ENCODE data around the gene ALDH3A1.

Gene ALDH3A1

DNA sequence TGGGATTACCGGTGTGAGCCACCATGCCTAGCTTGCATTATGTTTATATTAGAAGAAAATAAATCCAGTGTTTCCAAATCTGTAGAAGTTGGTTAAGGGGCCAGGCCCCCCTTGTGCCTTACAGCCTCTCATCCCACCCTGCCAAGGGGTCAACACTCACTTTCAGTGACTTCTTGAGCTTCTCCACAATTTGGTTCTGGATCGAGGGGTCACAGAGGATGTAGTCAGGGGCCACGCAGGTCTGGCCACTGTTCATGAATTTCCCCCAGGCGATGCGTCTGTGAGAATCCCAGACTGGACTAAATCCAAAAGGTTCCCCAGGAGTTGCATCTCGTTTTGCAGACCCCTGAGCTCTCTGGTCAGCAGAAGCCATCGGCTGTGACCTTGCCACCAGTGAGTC is 7.2 kb downstream of the ALDH3A1 start:
- DNase-seq: no peak

- DNase-seq: no peak
These were observed 8.6 kb downstream of the ALDH3A1 start for GRCh38 chr17:19739241-19740201.

DNA sequence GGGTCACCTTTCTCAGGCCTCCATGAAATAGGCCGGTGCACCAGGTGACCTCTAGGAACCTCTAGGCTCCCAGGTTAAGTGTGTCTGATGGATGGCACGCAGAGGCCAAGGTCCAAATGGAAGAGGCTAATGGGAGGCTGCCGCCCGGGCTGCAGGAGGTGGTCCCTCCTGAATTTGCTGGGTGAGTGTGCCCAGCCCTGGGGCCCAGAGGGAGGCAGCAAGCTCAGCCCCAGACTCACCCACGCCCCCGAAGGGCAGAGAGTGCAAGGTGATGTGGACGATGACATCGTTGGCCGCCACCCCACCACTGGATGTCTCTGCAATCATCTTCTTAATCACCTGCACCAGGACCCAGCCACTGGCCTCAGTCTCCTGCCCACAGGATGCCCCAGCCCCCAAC is 9.3 kb downstream of the ALDH3A1 start:
- DNase-seq: no peak

GRCh38 chr17:19738073-19738449 is 10.0 kb downstream of the ALDH3A1 start:
- no peak for DNase-seq

DNA sequence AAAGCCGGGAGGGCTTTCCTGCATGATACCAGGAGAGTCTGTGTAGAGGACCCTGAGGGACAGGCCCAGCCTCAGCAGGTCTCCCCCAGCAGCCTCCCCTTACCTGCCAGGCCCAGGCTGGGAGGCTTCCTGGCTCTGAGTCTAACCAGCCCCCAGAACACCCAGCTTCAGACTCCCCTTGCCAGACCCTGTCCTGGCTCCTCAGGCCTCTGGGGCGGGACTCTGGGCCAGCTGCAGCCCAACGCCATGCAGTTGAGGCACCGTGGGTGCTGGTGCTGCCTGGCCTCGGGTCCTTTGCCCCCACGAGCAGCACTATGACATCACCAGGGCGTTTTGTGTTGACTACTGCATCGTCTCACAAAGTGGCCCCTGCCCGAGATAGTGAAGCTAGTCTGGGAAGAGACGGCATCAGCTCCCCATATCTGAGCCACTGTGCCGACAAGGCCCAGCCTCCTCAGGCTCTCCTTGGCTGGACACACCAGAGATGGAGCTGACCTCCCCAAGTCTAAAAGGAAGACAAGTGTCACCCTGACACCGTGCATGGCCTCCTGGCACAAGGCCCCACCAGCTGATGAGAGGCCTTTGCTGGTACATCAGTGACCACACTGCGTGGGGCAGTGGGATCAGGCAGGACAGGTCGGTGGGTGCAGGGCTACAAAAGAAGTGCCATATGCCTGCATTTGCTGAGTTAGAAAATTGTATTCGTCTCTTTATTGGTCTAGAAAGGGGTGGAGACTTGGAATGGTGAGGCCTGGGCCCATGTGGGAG is 10.6 kb downstream of the ALDH3A1 start:
- no peak for DNase-seq

DNA sequence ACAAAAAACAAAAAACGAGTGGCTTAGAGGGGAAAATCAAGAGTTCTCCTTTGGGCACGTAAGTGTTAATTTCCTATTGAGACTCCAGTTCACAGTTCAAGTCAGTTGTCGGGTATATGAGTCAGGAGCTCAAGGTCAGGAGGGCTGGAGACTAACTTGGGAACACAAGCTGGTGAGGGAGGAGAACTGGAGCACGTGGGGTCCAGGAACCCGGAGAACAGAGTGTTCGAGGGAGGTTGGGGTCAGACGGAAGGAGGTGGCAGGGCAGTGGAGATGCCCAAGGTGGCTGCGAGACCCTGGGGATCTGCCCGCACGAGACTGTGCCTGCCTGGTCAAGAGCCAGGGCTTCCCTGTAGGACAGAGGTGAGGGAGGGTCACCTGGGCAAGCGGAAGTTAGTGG is 12.0 kb downstream of the ALDH3A1 start:
- no peak for DNase-seq

GRCh38 chr17:19733953-19734526 is 14.1 kb downstream of the ALDH3A1 start:
- DNase-seq: no peak

DNA sequence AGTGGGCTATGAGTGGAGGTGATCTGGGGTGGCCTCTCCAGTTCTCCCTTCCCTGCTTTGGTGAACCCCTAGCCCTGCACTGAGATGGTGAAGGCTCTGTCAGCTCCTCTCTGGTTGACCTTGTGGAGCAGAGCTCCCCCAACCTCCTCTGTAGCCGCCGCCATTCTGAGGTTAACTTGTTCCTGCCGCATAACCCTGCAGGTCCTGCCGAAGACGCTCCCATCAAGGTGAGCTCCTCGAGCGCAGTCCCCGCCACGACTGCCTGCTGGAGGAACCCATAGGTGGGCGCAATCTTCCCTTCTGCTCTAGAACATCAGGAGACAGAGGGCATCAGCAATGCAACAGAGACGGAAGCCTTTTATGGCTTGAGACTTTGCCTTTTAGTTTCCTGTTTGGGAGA is 16.5 kb downstream of the ALDH3A1 start:
- DNase-seq: no peak

DNA sequence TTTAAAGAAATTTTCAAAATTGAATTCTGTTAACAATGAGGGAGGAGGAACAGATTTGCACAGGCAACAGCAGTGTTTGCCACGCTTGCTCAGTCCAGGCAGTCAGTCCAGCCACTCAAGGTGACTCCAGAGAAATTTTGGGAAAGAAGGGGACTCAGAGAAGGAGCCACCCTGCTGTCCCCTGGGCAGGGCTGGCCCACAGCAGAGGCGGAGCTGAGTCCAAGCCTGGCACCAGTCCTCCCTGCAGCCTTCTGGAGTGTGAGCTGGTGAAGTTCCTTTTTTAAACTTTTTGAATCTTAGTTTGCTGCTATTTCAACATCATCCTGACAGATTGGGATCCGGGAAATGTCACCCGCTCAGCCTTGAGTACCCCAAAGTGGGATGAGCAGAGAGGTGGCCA is 17.3 kb downstream of the ALDH3A1 start:
- DNase-seq: no peak

GRCh38 chr17:19729900-19730299 is 18.2 kb downstream of the ALDH3A1 start:
- no peak for DNase-seq

DNA sequence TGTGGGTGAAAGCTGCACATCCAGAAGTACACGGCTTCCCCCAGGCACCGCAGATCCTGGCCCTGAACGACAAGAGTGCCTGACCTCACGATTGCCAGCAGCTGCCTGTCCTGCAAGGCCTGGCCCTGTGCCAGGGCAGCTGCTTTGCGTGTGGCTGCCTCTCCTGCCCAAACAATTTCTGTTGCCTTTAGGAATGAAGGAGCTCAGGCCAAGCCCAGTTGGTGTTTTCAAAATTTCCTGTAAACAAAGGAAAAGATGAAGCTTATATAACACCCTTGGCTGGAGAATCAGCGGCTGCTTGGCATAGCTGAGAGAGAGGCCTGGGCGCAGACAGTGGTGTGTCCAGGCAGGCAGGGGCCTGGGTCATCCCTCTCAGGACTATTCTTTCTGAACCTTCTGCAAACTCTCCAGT is 20.0 kb downstream of the ALDH3A1 start:
- no peak for DNase-seq

DNA sequence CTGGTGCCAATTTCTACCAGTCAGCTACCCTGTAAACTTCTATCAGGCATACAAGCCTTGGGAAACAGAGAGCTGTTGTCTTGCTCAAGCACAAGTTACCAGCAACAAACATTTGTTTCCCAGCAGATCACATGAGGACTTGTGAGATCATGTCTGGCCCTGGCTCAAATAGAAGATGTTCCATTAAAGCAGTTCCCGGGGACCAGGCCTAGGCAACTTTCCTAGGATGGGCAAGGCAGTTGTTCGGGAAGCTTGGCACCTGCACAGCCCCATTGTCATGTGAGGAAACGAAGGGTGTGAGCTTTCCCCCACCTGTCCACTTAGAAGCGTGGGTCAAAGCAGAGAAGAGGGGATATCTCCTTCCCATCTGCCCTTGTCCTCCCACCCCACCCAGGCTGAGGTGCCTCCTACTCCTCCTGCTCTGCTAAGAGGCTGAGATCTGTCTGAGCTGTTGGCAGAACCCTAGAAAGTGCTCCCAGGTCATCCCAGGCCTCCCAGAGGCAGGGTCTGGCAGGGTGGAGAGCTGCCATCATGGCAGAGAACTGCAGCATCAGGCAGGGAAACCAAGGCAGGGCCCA is 20.5 kb downstream of the ALDH3A1 start:
- DNase-seq: no peak

GRCh38 chr17:19726631-19727376 is 21.3 kb downstream of the ALDH3A1 start:
- DNase-seq: no peak

DNA sequence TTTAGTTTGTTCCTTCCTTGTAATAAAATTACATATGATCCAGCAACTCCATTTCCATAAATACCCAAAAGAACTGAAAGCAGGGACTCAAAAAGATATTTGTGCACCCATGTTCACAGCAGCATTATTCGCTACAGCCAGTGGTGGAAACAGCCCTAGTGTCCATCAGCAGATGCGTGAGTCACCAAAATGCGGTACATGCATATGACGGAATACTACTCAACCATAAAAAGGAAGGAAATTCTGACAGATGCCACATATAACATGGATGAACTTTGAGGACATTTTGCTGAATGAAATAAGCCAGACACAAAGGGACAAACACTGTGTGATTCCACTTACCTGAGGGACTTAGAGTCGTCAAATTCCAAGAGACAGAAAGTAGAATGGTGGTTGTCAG is 22.6 kb downstream of the ALDH3A1 start:
- DNase-seq: no peak

DNA sequence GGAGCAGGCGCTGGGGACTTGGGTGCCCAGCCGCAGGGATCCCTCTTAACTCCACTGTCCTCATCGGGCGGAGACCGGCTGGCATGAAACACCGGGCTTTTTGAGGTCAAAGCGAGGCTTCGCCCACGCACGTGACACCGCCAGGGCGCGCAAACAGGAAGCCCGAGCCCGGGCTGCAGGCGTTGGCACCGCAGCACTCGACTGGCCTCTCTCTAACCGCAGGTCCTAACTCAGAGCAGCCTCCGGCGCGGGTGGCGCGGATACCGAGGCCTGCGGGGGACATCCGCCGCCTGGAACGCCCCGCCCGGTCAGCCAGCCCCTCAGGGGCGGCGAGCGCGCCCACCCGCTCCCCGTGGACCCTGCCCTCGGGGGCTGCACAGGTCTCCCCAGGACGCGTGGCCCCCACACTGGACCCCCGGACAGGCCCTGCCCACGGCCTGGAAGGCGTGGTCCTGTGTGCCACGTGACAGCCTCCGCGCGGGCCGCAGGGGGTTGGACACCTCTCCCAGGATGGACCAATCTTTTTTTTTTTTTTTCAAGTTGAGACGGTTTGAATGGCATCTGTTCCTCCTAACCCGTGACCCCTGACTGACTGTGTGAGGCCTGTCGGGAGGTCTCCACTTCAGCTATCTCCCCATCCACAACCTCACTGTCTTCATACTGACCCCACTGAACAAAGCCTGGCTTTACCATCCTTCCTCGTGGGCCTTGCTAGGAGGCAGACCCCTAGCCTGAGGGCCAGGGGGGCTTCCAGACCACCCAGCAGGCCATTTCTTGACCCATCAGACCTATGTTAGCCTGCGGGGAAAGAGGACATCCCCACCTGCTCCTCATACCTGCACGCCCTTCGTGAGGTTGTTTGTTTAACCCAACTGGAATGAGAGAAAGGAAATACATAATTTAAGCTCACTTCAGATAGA is 23.3 kb downstream of the ALDH3A1 start:
- DNase-seq: peak; percentile 45

- no peak for DNase-seq
These were observed 24.1 kb downstream of the ALDH3A1 start for GRCh38 chr17:19723964-19724363.

DNA sequence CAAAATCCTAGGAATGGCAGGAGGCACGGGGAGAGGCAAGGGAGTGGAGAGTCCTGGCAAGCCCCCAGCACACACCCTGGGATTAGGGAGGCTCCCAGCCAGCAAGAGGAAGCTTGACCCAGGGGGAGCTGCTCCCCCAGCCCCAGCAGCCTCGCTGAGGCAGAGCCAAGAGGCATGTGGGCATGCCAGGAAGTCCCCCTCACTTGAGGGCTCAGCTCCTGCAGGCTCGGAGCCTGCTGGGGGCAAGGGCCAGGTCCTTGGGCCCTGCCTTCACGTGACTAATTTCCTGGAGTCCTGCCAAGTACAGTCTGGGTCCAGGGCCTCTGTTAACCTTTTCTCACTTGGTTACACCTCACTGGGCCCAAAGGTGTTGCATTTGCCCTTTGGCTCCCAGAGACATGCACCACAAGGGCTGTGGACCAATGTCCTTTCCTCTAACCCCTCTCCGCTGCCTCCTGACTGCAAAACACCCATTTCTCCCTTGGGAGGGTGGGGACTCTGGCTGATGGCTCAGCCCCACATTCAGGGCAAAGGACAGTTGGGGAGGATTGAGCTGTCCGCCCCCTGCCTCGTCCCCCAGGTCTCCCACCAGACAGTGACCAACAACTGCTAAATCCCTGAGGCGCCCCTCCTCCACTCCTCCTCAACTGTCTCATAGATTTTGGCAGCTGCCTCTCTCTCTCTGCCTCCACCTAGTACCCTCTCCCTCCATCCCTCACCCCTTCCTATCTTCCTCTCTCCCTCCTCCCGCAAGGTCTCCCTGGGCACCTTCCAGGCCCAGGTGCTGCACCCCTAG is 27.3 kb downstream of the ALDH3A1 start:
- DNase-seq: no peak

DNA sequence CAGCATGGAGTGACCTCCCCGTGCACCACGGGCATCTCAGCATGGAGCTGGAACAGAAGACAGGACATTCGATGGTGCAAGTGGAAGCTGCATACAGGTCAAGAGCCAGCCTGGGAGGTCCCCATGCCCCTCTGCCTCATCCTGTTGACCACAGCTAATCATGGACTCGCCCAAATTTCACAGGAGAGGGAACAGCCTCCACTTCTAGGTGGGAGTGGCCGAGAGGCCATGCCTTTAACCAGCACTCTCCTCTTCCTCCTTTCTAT is 28.0 kb downstream of the ALDH3A1 start:
- no peak for DNase-seq

DNA sequence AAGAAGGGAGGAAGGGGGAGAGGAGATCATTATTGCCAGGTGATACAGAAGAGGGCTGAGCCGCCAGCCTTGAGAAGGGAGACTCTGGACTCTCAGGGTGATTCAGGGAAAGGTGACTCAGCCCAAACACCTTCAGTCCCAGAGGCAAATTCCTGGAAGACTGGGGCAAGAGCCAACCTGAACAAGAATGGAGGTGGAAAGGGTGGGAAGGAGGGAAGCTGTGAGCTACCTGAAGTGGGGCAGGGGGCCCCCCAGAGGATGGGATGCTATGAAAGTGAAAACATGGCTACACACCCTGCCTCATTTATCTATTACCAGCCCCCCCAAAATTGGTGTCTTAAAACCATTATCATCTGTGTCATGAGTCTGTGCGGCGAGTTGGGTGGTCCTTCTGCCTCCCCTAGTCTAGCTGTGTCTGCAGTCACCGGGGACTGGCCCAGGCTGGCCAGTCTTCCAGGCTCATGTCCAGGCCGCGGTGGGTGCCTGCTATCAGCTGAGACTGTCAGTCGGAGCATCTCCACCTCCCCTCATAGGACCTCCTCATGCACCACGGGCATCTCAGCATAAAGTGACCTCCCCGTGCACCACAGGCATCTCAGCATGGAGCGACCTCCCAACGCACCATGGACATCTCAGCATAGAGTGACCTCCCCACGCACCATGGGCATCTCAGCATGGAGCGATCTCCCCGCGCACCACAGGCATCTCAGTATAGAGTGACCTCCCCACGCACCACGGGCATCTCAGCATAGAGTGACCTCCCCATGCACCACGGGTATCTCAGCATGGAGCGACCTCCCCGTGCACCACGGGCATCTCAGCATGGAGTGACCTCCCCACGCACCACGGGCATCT is 28.5 kb downstream of the ALDH3A1 start:
- no peak for DNase-seq

Measured in activated CD8-positive, alpha-beta memory T cell treated with anti-CD3 and anti-CD28 coated beads, Interleukin-2, amount 50 U/mL, for 4 hours (primary cell).